LNCAP (cell line): ENCODE data around the gene KMT5B.

Experiments used
- CTCF ChIP-seq: fragments of 450-650 bp; IDR thresholded peaks from 2 replicates; pipeline ENCODE4 v1.5.1; 2017; ENCODE audit warnings: mild to moderate bottlenecking

The KMT5B gene

GRCh38 chr11:68107689-68108088, 105.4 kb downstream of the KMT5B start:
- TF ChIP-seq CTCF: no peak

- TF ChIP-seq CTCF: no peak
Measured at GRCh38 chr11:68106165-68106940, 106.7 kb downstream of the KMT5B start.
